Embryonic facial prominence (tissue), 1 donor: ENCODE data around the gene C8A.

Experiments used
- DNase-seq: peaks from one replicate; pipeline ENCODE4 v3.0.0-alpha.2; 2016; ENCODE audit errors: extremely low spot score

Gene C8A

GRCh38 chr1:56925193-56925592 is 70.6 kb downstream of the C8A start:
- DNase-seq, result no peak

GRCh38 chr1:56927171-56927570 is 72.6 kb downstream of the C8A start:
- DNase-seq, result no peak

DNA sequence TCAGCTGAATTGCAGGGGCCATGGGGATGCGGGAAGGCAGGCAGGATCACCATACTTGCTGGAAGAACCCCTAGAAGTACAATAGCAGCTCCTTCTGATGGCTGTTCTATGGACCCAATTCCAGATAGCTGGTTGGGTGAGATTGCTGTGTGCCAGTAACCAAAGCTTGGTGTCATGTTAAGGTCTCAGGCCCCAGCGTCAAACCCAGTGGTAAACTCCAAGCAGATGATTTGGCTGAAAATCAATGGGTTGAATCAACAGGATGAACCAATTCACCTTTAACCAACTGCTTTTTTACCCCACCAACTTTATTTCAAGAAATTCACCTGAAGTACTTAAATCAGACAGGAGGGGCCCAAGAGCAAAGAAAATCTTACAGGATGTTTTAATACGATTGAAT is 73.4 kb downstream of the C8A start:
- DNase-seq, result no peak

DNA sequence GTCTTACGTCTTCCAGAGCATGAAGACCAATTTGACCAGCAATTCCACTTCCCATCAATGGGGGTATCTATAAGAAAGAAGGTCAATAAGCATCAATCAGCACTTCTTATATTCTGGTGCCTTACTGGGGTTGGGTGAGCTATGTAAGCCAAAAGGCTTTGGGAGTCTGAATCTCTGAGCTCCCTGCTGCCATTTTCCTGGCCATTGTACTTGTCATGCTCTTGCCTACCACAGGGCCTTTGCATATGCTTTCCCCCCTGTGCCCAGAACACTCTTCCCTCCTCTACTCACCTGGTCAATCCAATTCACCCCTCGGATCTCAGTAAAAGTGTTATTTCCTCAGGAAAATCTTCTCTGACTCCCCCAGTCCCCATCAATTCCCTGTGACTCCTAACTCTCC is 74.9 kb downstream of the C8A start:
- DNase-seq, result no peak

DNA sequence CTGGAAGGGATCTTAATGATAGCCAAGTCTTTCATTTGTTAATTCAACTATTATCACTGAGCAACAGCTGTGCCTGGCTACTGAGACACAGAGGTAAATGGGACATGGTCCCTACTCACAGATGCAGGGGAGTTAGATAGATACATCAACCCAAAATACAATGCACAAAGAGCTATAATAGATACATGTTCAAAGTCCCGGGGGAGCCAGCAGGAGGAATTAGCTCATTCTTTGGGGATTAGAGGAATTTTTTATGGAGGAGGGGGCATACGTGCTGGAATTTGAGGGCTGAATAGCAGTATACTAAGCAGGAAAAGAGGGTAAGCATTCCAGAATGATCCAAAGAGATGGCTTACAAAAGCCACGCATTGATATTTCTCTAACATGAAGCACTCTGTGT is 76.6 kb downstream of the C8A start:
- no peak for DNase-seq

- DNase-seq, result no peak
Measured at GRCh38 chr1:56931686-56932085, 77.1 kb downstream of the C8A start.

DNA sequence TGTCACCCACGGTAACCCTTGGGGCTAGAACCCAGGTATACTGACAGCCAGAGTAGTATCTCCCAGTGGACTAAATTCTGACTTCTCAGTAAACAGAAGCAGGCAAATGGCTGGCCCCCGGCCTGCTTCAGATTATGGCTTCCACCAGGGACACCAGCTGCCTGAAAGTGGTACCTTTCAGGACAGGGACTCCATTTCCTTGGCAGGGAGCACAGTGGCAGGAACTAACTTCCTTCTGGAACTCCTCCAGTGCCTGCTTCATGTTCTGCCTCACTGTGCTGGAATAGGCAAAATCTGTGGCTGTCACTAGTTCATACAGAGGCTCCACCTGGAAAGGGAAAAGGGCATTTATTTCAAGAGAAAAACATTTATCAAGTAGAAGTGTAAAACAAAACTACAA is 78.6 kb downstream of the C8A start:
- DNase-seq, result no peak

GRCh38 chr1:56933606-56934005 is 79.0 kb downstream of the C8A start:
- DNase-seq, result no peak

DNA sequence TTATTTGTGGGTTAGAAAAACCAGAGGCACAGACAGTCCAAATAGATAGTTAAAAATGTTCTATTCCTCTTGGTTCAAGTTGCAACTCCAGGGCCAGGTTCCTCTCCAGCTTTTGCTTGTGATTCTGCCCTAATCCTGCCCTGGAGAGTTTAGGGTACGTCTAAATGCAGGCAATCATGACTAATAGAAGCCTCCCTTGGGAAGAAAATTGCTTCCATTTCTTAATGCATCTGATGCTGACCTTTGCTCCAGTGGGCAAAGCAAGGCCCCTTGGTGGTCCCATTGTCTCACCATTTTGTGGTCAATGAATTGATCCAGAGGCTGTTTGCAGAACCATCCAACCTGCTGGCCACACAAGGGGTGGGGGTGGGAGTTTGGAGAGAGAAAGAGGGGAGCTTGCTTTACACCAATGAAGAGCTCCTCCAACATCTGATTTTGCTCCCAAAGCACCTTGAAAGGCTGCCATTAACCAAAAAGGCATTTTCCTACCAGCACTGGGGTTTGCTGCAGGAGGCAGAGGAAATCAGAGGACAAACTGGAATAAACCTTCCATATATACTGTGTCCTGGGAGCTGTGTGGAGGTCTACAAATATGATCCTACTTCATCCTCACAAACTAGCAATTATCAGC is 79.9 kb downstream of the C8A start:
- no peak for DNase-seq

GRCh38 chr1:56938646-56939045 is 84.0 kb downstream of the C8A start:
- DNase-seq, result no peak

GRCh38 chr1:56939209-56939608 is 84.6 kb downstream of the C8A start:
- DNase-seq, result no peak

GRCh38 chr1:56940039-56940438 is 85.4 kb downstream of the C8A start:
- DNase-seq, result no peak

DNA sequence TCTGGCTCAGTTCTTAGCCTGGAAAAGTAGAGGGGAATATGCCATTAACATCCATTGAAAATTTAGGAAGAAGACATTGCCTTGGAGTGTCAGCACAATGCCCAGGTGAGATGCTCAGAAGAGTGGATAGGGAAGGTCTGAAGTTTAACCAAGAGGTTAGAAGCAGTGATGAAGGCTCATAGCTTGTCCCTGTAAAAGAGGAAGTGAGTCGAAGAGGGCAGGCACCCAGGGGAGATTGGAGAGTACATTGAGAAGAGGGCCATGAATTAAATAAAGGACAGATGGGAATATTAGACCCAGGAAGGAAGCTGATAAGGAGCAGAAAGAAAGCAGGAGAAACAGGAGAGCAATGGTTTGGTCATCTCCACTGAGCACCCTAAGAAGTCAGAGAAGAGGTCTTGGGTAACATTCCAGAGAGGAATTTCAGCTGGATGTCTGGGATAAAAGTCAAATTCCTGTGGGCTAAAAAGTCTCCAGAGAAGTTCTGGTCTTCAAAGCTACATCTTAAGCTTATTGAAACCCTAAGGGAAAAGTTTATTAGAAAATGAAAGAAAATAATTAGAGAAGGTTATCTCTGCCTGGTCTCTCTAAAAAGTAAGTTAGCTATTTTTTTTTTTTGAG is 93.9 kb downstream of the C8A start:
- DNase-seq, result no peak

DNA sequence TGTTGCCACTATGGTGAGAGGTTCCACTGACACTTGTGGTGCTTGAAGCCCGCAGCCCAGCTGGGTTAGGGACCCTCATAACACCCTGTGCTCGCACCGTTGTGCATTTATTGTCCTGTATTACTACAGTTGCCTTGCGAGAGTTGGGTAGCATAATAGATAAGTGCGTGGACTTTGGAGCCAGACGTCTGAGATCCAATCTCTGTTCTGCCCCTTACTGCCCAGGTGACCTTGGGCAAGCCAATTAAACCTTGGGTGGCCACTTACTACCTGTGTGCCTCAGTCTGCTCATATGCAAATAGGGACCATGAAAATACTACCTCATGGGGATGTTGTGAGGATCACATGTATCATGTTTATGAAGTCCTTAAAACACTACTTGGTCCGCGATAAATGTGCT is 97.9 kb downstream of the C8A start:
- DNase-seq, result no peak

GRCh38 chr1:56953386-56953785 is 98.8 kb downstream of the C8A start:
- DNase-seq, result no peak

DNA sequence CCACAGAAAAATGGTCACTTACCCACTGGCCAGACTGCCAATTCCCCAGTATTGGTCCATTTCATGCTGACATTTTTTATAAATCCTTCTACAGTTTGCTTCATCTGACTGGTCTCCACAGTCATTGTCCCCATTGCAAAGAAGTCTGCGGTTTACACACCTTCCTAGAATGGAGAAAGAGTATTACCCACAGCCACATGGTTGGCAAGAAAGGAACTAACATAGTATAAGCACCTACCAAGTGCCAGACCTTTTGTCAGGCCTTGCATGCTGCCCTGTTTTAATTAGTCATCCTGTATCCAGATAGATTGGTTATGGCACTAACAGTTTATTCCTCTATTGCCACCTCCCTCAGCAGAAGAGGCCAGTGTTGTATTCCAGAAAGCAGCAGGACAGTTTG is 100.1 kb downstream of the C8A start:
- no peak for DNase-seq

DNA sequence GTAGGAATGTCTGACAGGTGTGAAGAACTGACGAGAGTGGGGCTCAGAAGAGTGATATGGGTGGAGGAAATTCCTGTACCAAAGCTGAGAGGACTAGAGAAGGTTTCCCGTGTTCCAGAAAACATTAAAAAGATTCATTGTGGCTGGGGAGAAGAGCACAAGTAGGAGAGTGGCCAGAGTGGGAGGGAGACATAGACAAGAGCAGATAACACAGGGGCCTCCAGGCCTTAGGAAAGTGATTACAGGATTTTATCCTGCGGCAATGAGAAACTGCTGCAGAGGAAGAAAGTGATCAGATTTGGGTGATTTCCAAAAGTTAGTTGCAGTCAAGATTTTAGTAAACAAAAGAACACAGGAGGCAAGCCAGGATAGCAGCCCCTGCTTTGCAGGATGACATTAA is 103.3 kb downstream of the C8A start:
- no peak for DNase-seq

- no peak for DNase-seq
Measured at GRCh38 chr1:56958526-56958925, 103.9 kb downstream of the C8A start.

DNA sequence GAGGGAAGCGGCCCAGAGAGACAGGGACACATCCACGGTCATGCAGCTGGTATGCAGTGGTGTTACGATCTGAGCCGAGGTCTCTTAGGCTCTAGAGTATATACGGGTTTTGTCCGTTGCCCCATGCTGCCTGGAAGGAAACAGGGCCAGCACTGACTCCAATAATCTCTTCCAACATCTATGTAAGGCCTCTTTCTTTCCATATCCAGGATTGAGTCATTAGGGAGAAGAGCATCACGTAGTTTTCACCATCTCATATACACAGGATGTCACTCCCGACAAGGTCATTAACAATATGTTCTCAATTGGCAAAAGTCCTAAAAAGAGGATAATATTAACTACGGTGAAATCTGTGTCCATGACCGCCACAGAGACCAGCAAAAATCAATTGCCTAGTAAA is 106.8 kb downstream of the C8A start:
- no peak for DNase-seq

GRCh38 chr1:56963667-56964066 is 109.1 kb downstream of the C8A start:
- no peak for DNase-seq

GRCh38 chr1:56964349-56965017 is 109.9 kb downstream of the C8A start:
- DNase-seq, result no peak

GRCh38 chr1:56965191-56965590 is 110.6 kb downstream of the C8A start:
- no peak for DNase-seq

- DNase-seq, result no peak
Measured at GRCh38 chr1:56965916-56966697, 111.5 kb downstream of the C8A start, which contains the start of gene C8B. C8B (minus strand) TSS chr1:56966015; CDS start chr1:56965948, 67 bp downstream.
